ENCODE measurements around the gene GRID1. TPM values are rescaled to one million over a fixed set of nuclear protein-coding genes. Genes with fewer than 3 reads are reported as not detected.

GRID1 gene
- total RNA-seq, 1 experiment from 2014 or later = 5.6 TPM

DNA sequence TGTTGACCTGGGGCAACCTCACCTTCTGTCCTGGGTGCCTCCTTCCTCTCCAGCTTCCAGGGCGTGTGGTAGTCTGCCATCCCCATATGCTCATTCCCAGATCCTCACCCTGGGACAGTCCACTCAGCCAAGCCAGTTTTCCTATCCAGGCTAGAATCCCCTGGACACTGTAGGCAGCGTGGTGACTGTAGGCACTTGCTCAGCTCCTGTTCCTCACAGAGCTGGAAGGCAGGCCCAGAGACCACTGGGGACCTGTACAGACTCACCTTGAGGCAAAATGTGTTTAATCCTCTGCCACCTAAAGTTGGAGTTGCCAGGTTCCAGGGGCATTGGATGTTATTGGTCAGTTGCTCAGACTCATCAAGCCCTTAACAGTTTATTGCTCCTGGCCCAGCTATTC lies 2.4 kb upstream of the GRID1 start:
- Histone ChIP-seq H3K79me2 (ENCODE audit: insufficient read depth, low read length) (no peaks in the 10 kb centered on the region), H3K9me2 (ENCODE audit: insufficient read depth) (no peaks in the 10 kb centered on the region), H3K9me3 (ENCODE audit: control insufficient read depth in 1 of 2, insufficient read depth in 1 of 2, low read depth in 1 of 2, low read length in 2 of 2) (no peaks in the 10 kb centered on the region), H3K9ac (ENCODE audit: low read length) (no peak overlapping the region), H3K4me2 (ENCODE audit: low read length) (no peak overlapping the region), H3K27me3 (ENCODE audit: insufficient read depth, low read length) (no peaks in the 10 kb centered on the region), H3K4me1 (ENCODE audit: control insufficient read depth in 1 of 2, insufficient read depth in 2 of 2, low read length in 2 of 2) (peaks cover 6 to 14% of the 10 kb centered on the region in 2 experiments; a peak in 3 of 4 replicates), H3K36me3 (ENCODE audit: control insufficient read depth in 1 of 2, insufficient read depth in 2 of 2, low read length in 2 of 2) (no peaks in the 10 kb centered on the region), H4K20me1 (ENCODE audit: insufficient read depth) (no peaks in the 10 kb centered on the region), H2AFZ (ENCODE audit: low read depth, low read length, poor library complexity, severe bottlenecking) (no peak overlapping the region), H3K27ac (ENCODE audit: low read depth, low read length) (no peak overlapping the region), H3K4me3 (replicated peaks in 1 of 2; ENCODE audit: low read depth in 1 of 2, low read length in 2 of 2) (no peak overlapping the region)
- TF ChIP-seq EZH2 (IDR thresholded peaks at IDR 0.05) = no peak
- TF ChIP-seq POLR2AphosphoS5 (IDR thresholded peaks at IDR 0.05; ENCODE audit: low read depth, low read length) = no peak
- TF ChIP-seq JUND (IDR thresholded peaks at IDR 0.05) = no peak
- TF ChIP-seq, protein P1, sequence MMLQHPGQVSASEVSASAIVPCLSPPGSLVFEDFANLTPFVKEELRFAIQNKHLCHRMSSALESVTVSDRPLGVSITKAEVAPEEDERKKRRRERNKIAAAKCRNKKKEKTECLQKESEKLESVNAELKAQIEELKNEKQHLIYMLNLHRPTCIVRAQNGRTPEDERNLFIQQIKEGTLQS (IDR thresholded peaks at IDR 0.05) = no peak
- no peak for TF ChIP-seq CEBPB (IDR thresholded peaks at IDR 0.05; ENCODE audit: low read depth)
- POLR2A ChIA-PET = no interaction called here
- CTCF ChIA-PET = no interaction called here
- no peak for DNase-seq (ENCODE audit: low read depth, low spot score)
- BruUV-seq (replicated peaks) = no TSS peak
- RAD21 ChIA-PET (ENCODE audit: low non-redundant PET in 1 of 2, low total read pairs in 2 of 2, uncharacterized antibody in 2 of 2, unreplicated experiment in 2 of 2) = no interaction called here
- no peak for ATAC-seq
- intact Hi-C loops (cut with micrococcal nuclease) = no loop called here

DNA sequence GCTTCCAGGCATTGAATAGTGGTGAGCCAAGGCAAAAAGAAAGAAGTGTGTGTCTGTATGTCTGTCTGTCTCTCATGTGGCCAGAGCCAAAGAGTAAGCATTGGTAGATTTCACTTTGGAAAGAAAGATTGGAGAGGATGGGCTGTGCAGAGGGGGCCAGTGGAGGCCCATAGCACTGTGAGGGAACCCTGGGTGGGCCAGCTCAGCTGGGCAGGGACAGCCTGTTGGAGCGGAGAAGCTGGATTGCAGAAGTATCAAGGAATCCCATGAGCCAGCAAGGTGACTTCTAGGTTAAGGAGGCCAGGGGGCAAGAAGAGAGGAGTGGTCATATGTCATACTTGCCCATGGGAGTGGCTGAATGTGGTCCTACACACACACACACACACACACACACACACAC lies 1.5 kb upstream of the GRID1 start:
- H2AFZ ChIP-seq (ENCODE audit: low read depth, low read length, poor library complexity, severe bottlenecking) = no peak overlapping the region
- H3K36me3 ChIP-seq (ENCODE audit: control insufficient read depth in 1 of 2, insufficient read depth in 2 of 2, low read length in 2 of 2) = no peaks in the 10 kb centered on the region
- H3K4me1 ChIP-seq (ENCODE audit: control insufficient read depth in 1 of 2, insufficient read depth in 2 of 2, low read length in 2 of 2) = peaks cover 6 to 14% of the 10 kb centered on the region in 2 experiments; a peak in 3 of 4 replicates
- H3K27ac ChIP-seq (ENCODE audit: low read depth, low read length) = no peak overlapping the region
- no peak overlapping the region for H3K4me3 ChIP-seq (replicated peaks in 1 of 2; ENCODE audit: low read depth in 1 of 2, low read length in 2 of 2)
- no peaks in the 10 kb centered on the region for H4K20me1 ChIP-seq (ENCODE audit: insufficient read depth)
- intact Hi-C loops (cut with micrococcal nuclease) = no loop called here
- no peaks in the 10 kb centered on the region for H3K79me2 ChIP-seq (ENCODE audit: insufficient read depth, low read length)
- ATAC-seq (no peak), DNase-seq (ENCODE audit: low read depth, low spot score) (no peak)
- H3K27me3 ChIP-seq (ENCODE audit: insufficient read depth, low read length) = no peaks in the 10 kb centered on the region
- RAD21 ChIA-PET (ENCODE audit: low non-redundant PET in 1 of 2, low total read pairs in 2 of 2, uncharacterized antibody in 2 of 2, unreplicated experiment in 2 of 2) = no interaction called here
- H3K9me3 ChIP-seq (ENCODE audit: control insufficient read depth in 1 of 2, insufficient read depth in 1 of 2, low read depth in 1 of 2, low read length in 2 of 2) = no peaks in the 10 kb centered on the region
- H3K9ac ChIP-seq (ENCODE audit: low read length) = no peak overlapping the region
- TF ChIP-seq, protein P2, sequence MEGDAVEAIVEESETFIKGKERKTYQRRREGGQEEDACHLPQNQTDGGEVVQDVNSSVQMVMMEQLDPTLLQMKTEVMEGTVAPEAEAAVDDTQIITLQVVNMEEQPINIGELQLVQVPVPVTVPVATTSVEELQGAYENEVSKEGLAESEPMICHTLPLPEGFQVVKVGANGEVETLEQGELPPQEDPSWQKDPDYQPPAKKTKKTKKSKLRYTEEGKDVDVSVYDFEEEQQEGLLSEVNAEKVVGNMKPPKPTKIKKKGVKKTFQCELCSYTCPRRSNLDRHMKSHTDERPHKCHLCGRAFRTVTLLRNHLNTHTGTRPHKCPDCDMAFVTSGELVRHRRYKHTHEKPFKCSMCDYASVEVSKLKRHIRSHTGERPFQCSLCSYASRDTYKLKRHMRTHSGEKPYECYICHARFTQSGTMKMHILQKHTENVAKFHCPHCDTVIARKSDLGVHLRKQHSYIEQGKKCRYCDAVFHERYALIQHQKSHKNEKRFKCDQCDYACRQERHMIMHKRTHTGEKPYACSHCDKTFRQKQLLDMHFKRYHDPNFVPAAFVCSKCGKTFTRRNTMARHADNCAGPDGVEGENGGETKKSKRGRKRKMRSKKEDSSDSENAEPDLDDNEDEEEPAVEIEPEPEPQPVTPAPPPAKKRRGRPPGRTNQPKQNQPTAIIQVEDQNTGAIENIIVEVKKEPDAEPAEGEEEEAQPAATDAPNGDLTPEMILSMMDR (IDR thresholded peaks at IDR 0.05 in 2 of 3, conservative IDR thresholded peaks at IDR 0.05 in 1 of 3; ENCODE audit: borderline replicate concordance in 1 of 3, insufficient read depth in 1 of 3, low read depth in 2 of 3, low read length in 2 of 3) = no peak
- TF ChIP-seq YY1 (IDR thresholded peaks at IDR 0.05; ENCODE audit: extremely low read depth, insufficient replicate concordance, low read depth, low read length) = no peak
- no peak for TF ChIP-seq MAX (IDR thresholded peaks at IDR 0.05)
- TF ChIP-seq FOSL1 (IDR thresholded peaks at IDR 0.05; ENCODE audit: low read depth) = no peak
- TF ChIP-seq EZH2phosphoT487 (IDR thresholded peaks at IDR 0.05; ENCODE audit: borderline replicate concordance) = no peak
- TF ChIP-seq ELF1 (IDR thresholded peaks at IDR 0.05; ENCODE audit: borderline replicate concordance, low read depth) = no peak
- TF ChIP-seq JUND (IDR thresholded peaks at IDR 0.05) = no peak
- TF ChIP-seq CEBPB (IDR thresholded peaks at IDR 0.05; ENCODE audit: low read depth) = no peak
- TF ChIP-seq, protein P1 (IDR thresholded peaks at IDR 0.05) = no peak
- no peak for TF ChIP-seq RAD21 (IDR thresholded peaks at IDR 0.05; ENCODE audit: low read depth)
- TF ChIP-seq SIN3A (IDR thresholded peaks at IDR 0.05; ENCODE audit: low read depth) = no peak
- no TSS peak for BruUV-seq (replicated peaks)
- no peaks in the 10 kb centered on the region for H3K9me2 ChIP-seq (ENCODE audit: insufficient read depth)
- no peak overlapping the region for H3K4me2 ChIP-seq (ENCODE audit: low read length)
- CTCF ChIA-PET = no interaction called here
- POLR2A ChIA-PET = no interaction called here

All from HCT116 (cell line).